NCI-H510A (cell line): ENCODE measurements around the gene NOP9.

Source experiments
- DNase-seq: peaks from one replicate; lab custom pipeline; 2025; lab: John Stamatoyannopoulos, UW

Gene NOP9

GRCh38 chr14:24263848-24264247, 35.8 kb upstream of the NOP9 start:
- DNase-seq, result no peak

DNA sequence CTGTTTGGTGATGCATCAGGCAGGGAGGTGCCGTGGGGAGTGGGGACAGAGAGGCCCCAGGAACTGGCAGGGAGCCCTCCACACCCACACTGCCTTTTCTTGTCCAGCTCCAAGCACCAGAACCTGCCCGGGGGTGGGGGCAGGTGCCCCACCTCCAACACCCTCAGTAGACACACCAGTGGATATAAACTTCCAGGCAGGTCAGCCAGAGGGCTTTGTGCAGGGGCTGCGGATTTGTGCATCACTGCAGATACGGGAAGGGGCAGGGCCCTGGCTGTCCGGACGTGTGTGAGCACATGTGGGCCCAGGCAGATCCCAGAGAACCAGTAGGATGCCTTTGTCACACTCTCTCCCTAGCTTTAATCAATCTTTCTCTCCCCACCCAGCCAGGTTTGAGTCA, 35.4 kb upstream of the NOP9 start:
- DNase-seq, result no peak

- DNase-seq, result no peak
These were observed 33.1 kb upstream of the NOP9 start for GRCh38 chr14:24266344-24267244.

DNA sequence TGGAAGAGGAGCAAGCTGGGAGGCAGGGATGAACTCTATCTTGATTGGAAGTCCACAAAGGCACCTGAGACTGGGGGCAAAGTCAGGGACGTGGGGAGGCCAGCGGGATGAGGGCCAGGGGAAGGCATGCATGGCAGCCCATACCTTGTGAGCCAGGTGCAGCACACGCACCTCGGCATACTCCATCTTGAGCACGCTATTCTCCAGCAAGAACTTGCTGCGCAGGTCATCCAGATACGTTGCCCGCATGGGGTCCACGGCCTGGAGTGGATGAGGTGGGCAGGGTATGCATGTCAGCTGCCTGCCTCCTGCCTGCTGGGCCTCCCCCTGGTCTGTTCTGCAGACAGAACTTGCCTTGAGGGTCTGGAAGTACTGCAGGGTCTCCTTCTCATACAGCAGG, 32.1 kb upstream of the NOP9 start:
- DNase-seq, result no peak

GRCh38 chr14:24268225-24268624, 31.4 kb upstream of the NOP9 start:
- DNase-seq, result no peak

GRCh38 chr14:24269368-24269767, 30.3 kb upstream of the NOP9 start:
- no peak for DNase-seq

DNA sequence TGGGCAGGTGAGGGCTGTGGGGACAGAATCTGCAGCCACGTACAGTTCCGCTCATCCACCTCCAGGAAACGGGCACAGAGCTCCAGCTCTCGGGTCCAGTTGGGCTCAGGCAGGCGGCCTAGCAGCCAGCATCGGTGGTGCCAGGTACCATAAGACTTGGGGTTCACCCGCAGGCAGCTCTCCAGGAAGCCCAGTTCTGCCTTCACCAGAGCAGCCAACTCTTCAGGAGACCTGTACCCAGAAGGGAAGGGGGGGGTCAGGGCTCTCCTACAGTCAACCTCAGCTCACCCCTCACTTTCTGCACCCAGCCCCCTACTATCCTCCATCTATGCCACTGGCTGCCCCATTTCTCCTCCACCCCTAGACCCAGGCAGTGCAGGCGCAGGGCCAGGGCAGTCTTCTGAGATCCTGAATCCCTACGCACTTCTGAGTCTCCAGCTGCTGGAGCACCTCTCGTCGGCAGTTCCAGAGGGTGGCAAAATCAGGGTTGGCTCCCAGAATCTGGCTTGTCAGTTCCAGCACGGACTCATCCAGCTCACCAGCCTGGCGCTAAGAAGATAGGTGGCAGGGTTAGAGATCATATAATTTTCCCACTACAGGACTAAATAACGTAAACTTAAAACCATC, 29.6 kb upstream of the NOP9 start:
- no peak for DNase-seq

DNA sequence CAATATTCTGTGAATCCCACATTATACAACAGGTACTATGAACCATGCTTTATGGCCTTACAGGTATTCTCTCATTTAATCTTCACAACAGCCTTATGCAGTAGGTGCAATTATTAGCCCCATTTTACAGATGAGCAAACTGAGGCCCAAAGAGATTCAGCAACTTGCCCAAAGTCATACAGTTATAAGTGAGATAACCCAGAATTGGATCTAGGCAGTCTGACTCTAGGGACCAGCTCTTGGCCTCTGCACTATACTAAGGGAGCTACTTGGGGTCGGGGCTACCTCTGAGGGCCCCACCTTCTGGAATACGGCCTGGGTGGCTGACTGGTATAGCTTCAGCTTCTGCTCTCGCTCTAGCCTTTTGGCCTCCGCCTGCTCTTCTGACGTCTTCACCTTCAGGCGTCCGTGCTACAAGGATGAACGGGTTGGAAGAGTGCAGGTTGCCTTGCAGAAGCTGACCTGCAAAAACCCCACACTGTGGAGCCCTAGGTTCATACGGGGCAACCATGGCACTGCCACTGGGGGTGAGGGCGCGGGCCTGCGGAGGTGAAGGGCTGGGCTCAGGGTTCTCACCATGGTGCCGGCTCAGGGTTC, 29.0 kb upstream of the NOP9 start:
- DNase-seq, result no peak

DNA sequence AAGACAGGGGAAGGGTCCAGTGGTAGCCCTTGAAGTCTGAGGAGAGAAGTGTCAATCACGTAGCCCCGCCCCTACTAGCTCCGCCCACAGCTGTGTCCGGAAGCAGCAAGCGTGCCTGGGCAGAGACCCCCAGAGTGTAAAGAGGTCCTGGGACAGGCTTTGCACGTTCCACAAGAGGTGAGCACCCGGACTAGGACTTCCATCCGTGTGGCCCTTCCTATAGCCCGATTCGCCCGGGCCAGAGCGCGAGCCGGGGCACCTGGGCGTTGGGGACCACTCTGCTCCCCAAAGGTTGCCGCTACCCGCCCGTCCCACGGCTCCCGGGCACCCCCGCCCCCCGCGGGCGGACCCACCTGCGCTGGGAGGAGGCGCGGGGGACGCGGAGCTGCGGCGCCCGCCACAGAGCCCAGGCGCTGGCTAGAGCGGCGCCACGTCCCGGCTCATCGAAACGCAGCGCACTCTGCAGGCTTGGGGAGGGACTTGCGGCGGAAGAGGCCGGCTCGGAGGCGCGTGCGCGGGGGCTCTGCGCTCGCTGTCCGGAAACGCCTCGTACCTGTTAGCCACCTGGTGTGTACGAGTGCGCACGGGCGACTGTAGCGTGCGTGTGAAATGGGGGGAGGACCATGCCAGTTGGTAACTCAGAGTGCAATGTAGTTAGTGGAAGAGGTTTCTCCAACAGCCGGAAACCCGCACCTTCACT, 28.4 kb upstream of the NOP9 start, which contains the start of gene RABGGTA:
Gene RABGGTA (minus strand): TSS at position 464 of the 700 bp plus-strand sequence. CDS start 482 bp downstream, outside the sequence.
- peak; percentile 92 for DNase-seq

GRCh38 chr14:24271834-24272263, 27.8 kb upstream of the NOP9 start:
- no peak for DNase-seq

DNA sequence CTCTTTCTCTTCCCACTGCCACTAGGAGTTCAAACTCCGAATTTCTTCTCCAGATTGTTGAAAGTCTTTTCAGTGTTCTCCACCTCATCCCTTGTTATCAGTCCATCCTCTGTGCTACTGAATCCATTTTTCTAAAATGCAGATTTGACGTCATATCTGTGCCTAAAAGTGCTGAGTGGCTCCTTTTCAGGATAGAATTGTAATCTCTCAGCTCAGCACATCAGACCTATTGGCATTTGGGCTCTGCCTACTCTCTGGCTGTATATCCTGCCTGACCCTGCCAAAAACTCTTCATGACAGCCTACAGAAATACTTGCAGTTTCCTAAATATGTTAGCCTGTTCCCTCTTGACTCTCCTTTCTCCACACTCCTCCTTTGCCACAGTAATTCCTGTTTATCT, 27.2 kb upstream of the NOP9 start:
- no peak for DNase-seq

GRCh38 chr14:24273422-24273998, 26.1 kb upstream of the NOP9 start:
- no peak for DNase-seq

- no peak for DNase-seq
These were observed 25.5 kb upstream of the NOP9 start for GRCh38 chr14:24274101-24274543.

GRCh38 chr14:24277071-24277470, 22.6 kb upstream of the NOP9 start:
- DNase-seq, result no peak

DNA sequence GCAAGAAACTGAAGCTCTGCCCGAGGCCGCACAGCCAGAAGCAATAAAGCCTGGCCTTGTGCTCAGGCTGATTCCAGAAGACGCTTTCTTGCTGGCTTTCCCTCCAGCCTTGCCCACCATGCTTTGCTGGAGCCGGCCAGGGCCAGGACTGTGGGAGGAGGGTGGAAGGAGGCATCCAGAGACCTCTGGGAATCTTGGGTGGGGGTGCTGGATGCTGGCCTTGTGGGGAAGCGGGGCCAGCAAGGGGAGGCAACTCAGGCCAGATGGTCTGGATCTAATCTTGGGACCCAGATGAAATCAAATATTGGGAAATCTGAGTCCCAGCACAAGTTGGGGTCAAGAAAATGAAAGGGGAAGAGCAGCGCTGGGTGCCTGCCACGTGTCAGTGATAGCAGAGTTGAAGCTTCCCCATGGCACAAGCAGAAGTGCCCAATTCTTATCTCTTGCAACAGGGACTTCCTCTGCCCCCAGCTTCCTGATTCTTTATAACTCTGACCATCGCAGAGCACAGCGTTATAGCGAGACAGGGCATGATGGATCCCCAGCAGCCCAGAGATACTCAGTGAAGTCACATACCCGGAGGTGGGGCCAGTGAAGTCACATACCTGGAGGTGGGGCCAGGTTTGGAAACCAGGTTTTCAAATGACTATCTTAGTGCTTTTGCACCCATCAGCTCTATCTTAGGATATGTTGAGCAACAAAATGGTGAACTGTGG, 21.9 kb upstream of the NOP9 start:
- DNase-seq, result no peak

GRCh38 chr14:24278424-24278823, 21.2 kb upstream of the NOP9 start:
- DNase-seq, result no peak

- no peak for DNase-seq
These were observed 20.1 kb upstream of the NOP9 start for GRCh38 chr14:24279301-24280186.

- DNase-seq, result no peak
These were observed 18.7 kb upstream of the NOP9 start for GRCh38 chr14:24280797-24281460.

GRCh38 chr14:24281636-24282035, 18.0 kb upstream of the NOP9 start:
- DNase-seq, result no peak

DNA sequence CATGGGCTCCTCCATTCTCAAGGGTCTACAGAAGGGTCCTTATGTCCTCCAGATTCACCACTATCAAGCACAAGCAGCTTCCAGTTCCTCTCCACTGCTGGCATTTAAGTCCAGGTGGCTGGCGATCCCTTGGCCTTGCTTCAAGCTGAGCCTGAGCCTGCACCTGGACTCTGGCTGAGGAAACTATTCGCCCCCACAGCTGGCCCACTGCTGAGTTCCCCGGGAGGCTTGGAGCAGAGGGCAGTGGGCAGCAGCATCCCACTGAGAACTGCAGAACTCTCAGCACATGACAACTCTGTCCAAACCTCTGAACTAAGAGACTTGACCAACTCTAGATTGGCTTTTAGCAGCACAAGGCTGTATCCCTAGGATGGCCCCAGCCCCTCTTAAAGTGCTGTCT, 16.9 kb upstream of the NOP9 start:
- DNase-seq, result no peak
